OCI-LY7 (cell line): ENCODE data around the gene SPIB. TPM values are rescaled to one million over a fixed set of nuclear protein-coding genes. Genes with fewer than 3 reads are reported as not detected.

ENCODE experiments used
- BruUV-seq: library from RNA; stranded (reverse); fragments of 400-500 nt; replicated peaks from 2 replicates; lab custom pipeline; 2021; lab: Mats Ljungman, UMichigan
- CTCF ChIA-PET: fragments of 300-600 bp; sonication (Branson Sonifier 250); formaldehyde crosslinking; loops from one replicate; lab custom pipeline; 2022; ENCODE audit warnings: antibody characterized with exemption; ENCODE audit not compliant: unreplicated experiment; lab: Charles Lee
- POLR2A ChIA-PET: fragments of 300-600 bp; sonication (Branson Sonifier 250); formaldehyde crosslinking; loops from one replicate; lab custom pipeline; 2022; ENCODE audit warnings: antibody characterized with exemption; lab: Charles Lee
- DNase-seq: peaks from one replicate; pipeline ENCODE4 v3.0.0-alpha.2; 2015; ENCODE audit warnings: low spot score
- H2AFZ ChIP-seq: fragments of 200-600 bp; sonication (generic), shearing (Covaris generic); 2 replicates; pipeline ENCODE4 v1.6.1; 2014; ENCODE audit warnings: mild to moderate bottlenecking, antibody characterized with exemption, low read length, moderate library complexity
- H3K27ac ChIP-seq: fragments of 200-600 bp; sonication (generic); 2 replicates; pipeline ENCODE4 v1.5.1; 2014; ENCODE audit warnings: mixed run types, low read depth, mild to moderate bottlenecking, moderate library complexity, low read length, inconsistent platforms; ENCODE audit not compliant: poor library complexity, severe bottlenecking
- H3K36me3 ChIP-seq: fragments of 200-600 bp; sonication (generic); 2 replicates; pipeline ENCODE4 v1.6.1; 2014; ENCODE audit warnings: mild to moderate bottlenecking, antibody characterized with exemption, low read length, moderate library complexity, mixed read lengths; ENCODE audit not compliant: insufficient read depth
- H3K4me1 ChIP-seq: fragments of 200-600 bp; sonication (generic); 2 replicates; pipeline ENCODE4 v1.5.1; 2014; ENCODE audit warnings: mild to moderate bottlenecking, low read length; ENCODE audit not compliant: insufficient read depth, poor library complexity, severe bottlenecking
- H3K4me2 ChIP-seq: fragments of 200-600 bp; sonication (generic); 2 replicates; pipeline ENCODE4 v1.6.1; 2014; ENCODE audit warnings: mild to moderate bottlenecking, low read length
- H3K4me3 ChIP-seq: fragments of 200-600 bp; sonication (generic); 2 replicates; pipeline ENCODE4 v1.5.1; 2014; ENCODE audit warnings: mild to moderate bottlenecking, low read depth, low read length; ENCODE audit not compliant: poor library complexity, severe bottlenecking
- H3K79me2 ChIP-seq: fragments of 200-600 bp; sonication (generic); 2 replicates; pipeline ENCODE4 v1.6.1; 2016; ENCODE audit warnings: low read depth, mild to moderate bottlenecking, low read length, moderate library complexity, mixed read lengths; ENCODE audit not compliant: insufficient read depth
- H3K9me2 ChIP-seq: fragments of 200-600 bp; sonication (generic); 2 replicates; pipeline ENCODE4 v1.6.1; 2016; ENCODE audit warnings: mild to moderate bottlenecking, low read length, mixed read lengths; ENCODE audit not compliant: insufficient read depth
- H3K9me3 ChIP-seq: fragments of 200-600 bp; sonication (generic); 2 replicates; pipeline ENCODE4 v1.6.1; 2014; ENCODE audit warnings: mild to moderate bottlenecking, mixed run types, low read length, mixed read lengths
- H4K20me1 ChIP-seq: fragments of 200-600 bp; sonication (generic); 2 replicates; pipeline ENCODE4 v1.6.1; 2014; ENCODE audit warnings: mild to moderate bottlenecking, antibody characterized with exemption, low read length, moderate library complexity, mixed read lengths; ENCODE audit not compliant: insufficient read depth
- CTCF ChIP-seq: fragments of 200-600 bp; sonication (generic); conservative IDR thresholded peaks from 2 replicates; pipeline ENCODE4 v1.5.1; 2014; ENCODE audit warnings: mild to moderate bottlenecking, antibody characterized with exemption, low read length, moderate library complexity, mixed read lengths
- EZH2phosphoT487 ChIP-seq: fragments of 200-600 bp; sonication (generic); IDR thresholded peaks from 2 replicates; pipeline ENCODE4 v1.6.1; 2018; ENCODE audit warnings: low read depth, borderline replicate concordance, mild to moderate bottlenecking, mixed run types, antibody characterized with exemption, low read length, moderate library complexity, mixed read lengths
- intact Hi-C: fragments of 100-400 bp; cut with micrococcal nuclease; formaldehyde crosslinking; loops from one replicate; pipeline ENCODE4 v1.10.0; 2022; ENCODE audit not compliant: unreplicated experiment
- total RNA-seq, 2 experiments: library from RNA; depleted of rRNA in 1 of 2; stranded (reverse); fragments of >200 nt in 1 of 2; shearing (Covaris generic) in 1 of 2; gene quantifications; 2 replicates each; pipeline ENCODE4 v1.2.3, GENCODE V29; 2014 to 2022

Gene SPIB
- total RNA-seq, 2 experiments from 2014 or later, result 99.4 to 145 TPM

GRCh38 chr19:50433201-50434180 is 14.8 kb downstream of the SPIB start:
- Histone ChIP-seq H3K9me2 (no peaks in the 10 kb centered on the region), H3K27ac (peak overlapping the region; percentile 87), H2AFZ (peak overlapping the region; percentile 45; the same call in 1 of the 2 replicates), H4K20me1 (no peaks in the 10 kb centered on the region), H3K9me3 (no peaks in the 10 kb centered on the region), H3K4me3 (peak overlapping the region; percentile 68), H3K4me2 (peak overlapping the region; percentile 96), H3K36me3 (peaks cover 11% of the 10 kb centered on the region), H3K4me1 (peaks cover 81% of the 10 kb centered on the region), H3K79me2 (no peaks in the 10 kb centered on the region)
- TF ChIP-seq CTCF (no peak), EZH2phosphoT487 (no peak)
- no TSS peak for BruUV-seq
- DNase-seq, result peak; percentile 55
- ChIA-PET CTCF (no interaction called here), POLR2A (no interaction called here)
- intact Hi-C loops, result loop anchor here (1.0 kb wide), 2 partner anchors 18 to 28 kb away; no protein-coding TSS in a partner anchor

- Histone ChIP-seq H3K4me2 (peak overlapping the region; percentile 96), H3K9me3 (no peaks in the 10 kb centered on the region), H3K79me2 (no peaks in the 10 kb centered on the region), H3K36me3 (0 out of 2 replicates have a peak, but pooled peaks cover under 1% of the 10 kb centered on the region), H4K20me1 (no peaks in the 10 kb centered on the region), H2AFZ (no peak overlapping the region), H3K4me3 (peak overlapping the region; percentile 68), H3K27ac (peak overlapping the region; percentile 87), H3K9me2 (no peaks in the 10 kb centered on the region), H3K4me1 (peaks cover 70% of the 10 kb centered on the region)
- peak; percentile 94 for DNase-seq
- POLR2A ChIA-PET, result no interaction called here
- no TSS peak for BruUV-seq
- intact Hi-C loops, result loop anchor here (1.0 kb wide), 2 partner anchors 19 to 27 kb away; no protein-coding TSS in a partner anchor
- no peak for TF ChIP-seq EZH2phosphoT487
- CTCF ChIA-PET, result no interaction called here
These were observed 15.8 kb downstream of the SPIB start for GRCh38 chr19:50434525-50434924.

- no peaks in the 10 kb centered on the region for H3K79me2 ChIP-seq
- peaks cover 65% of the 10 kb centered on the region for H3K4me1 ChIP-seq
- peak overlapping the region; percentile 87 for H3K27ac ChIP-seq
- H4K20me1 ChIP-seq, result no peaks in the 10 kb centered on the region
- intact Hi-C loops, result no loop called here
- no peaks in the 10 kb centered on the region for H3K9me2 ChIP-seq
- no TSS peak for BruUV-seq
- peak overlapping the region; percentile 68 for H3K4me3 ChIP-seq
- no peak overlapping the region for H2AFZ ChIP-seq
- no peaks in the 10 kb centered on the region for H3K9me3 ChIP-seq
- no peak for TF ChIP-seq EZH2phosphoT487
- TF ChIP-seq CTCF, result no peak
- H3K36me3 ChIP-seq, result no peaks in the 10 kb centered on the region
- CTCF ChIA-PET, result no interaction called here
- POLR2A ChIA-PET, result no interaction called here
- H3K4me2 ChIP-seq, result peak overlapping the region; percentile 96
- no peak for DNase-seq
These were observed 16.5 kb downstream of the SPIB start for GRCh38 chr19:50435221-50435620.
